GM18858 (cell line): ENCODE measurements around the gene SPI1.
"Not testable (repeated sequence)": the region's sequence is repeated elsewhere in the genome, so short reads cannot be mapped to it uniquely, and the experiment has no call there.

ENCODE experiments used
- ATAC-seq: cut with Tn5 transposase; IDR thresholded peaks from one replicate; pipeline ENCODE4 v1.9.1; 2021; ENCODE audit not compliant: unreplicated experiment

Gene SPI1

GRCh38 chr11:47328449-47329390 lies 49.6 kb downstream of the SPI1 start:
- no peak for ATAC-seq

DNA sequence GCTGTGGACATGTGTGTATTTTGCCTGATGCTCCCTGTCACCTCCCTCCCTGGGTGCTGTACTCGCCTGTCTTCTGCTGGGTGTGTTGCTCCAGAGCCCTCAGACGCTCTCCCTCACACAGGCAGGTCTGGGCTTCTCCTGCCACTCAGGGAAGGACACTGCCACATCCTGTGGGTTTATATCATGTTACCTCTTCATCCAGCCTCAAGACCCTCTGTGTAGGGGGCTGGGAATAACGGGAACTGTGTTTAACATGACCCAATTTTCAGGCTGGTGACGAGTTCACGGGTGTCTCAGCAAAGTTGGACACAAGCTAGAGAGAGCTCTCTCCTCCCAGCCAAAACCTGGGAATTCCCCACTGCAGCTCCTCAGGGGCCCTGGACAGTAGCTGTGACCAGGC lies 50.4 kb downstream of the SPI1 start:
- no peak for ATAC-seq

GRCh38 chr11:47327025-47327424 lies 51.3 kb downstream of the SPI1 start:
- ATAC-seq = no peak

- ATAC-seq = no peak
These were observed 52.1 kb downstream of the SPI1 start for GRCh38 chr11:47326198-47326597.

DNA sequence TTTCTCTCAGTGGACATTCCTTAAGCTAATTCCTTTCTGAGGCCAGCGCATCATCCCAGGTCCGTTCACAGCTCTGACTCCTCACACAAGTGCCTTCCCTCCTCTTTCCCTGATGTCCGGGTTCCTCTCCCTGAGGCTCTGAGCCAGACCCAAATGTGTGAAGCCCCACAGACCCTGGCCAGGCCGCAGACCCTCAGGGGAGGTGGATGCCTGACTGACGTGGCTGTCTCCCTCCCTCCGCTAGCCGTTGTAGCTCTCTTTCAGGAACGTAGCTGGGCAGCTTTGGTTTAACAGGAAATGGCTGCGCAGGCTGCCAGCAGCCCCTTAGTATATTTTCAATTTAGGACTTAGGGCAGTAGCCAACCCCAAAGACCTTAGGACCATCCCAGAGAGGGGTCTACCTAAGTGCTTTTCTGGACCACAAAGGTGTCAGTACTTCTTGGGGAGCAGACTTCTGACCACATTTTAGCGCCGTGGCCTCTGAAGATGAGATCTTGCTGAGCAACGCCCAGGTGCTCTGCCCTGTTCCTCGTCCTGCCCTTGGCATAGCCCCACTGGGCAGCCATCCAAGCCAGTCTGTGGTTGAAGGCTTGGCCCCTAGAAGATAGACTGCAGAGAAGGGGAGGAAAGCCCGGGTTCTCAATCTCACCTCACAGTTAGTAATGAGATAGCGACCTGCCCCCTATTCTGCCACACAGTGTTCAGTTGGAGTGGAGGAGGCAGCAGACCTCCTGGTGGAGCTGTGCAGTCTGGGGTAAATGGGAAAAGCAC lies 52.9 kb downstream of the SPI1 start:
- no peak for ATAC-seq

DNA sequence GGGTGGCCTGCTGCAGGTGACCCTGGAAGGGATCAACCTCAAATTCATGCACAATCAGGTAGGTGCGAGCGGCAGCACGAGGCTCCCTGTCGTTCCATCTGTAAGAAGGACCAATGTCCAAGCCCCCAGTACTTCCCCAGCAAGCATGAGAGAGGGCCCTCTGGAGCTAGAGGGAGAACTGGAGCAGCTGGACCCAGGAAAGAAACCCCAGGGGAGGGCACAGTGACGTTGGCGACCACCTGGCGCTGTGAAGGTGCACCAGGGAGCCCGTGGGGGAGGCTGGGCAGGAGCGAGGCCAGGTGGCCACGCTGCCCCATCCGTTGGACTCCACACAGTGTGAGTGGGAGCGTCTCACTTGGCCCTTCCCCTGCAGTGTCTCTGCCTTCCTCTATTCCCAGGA lies 53.8 kb downstream of the SPI1 start:
- no peak for ATAC-seq

GRCh38 chr11:47318166-47318565 lies 60.2 kb downstream of the SPI1 start:
- no peak for ATAC-seq

DNA sequence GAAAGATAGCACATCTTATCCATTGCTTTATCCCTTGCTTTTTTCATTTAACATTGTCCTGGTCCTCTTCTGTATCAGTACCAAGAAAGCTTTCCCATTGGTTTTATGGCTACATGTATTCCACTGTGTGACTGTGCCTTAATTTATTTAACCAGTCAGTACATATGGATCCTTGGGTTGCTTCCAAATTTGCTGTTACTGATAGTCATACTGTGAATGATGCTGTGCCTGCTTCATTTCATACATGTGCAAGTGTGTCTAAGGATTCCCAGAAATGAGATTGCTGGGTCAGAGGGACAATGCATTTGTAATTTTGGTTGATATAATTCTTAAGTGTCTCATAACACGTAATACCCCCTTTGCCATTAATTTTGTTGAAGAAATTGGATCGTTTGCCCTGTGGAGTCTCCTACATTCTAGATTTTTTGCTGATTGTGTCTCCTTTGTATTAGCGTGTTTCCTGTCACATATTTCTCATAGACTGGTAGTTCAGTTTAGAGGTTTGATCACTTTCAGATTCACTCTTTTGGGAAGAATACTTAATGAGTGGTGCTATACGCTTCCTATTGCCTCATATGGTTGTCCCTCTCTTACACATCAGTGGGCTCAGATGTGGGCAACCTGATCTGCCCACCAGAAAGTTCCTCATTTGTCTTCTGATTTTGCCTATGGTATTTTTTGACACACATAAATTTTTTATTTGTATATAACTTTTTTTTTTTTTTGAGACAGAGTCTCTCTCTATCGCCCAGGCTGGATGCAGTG lies 61.1 kb downstream of the SPI1 start:
- peak; percentile 58 for ATAC-seq

GRCh38 chr11:47316501-47316900 lies 61.8 kb downstream of the SPI1 start:
- ATAC-seq = not testable (repeated sequence)

DNA sequence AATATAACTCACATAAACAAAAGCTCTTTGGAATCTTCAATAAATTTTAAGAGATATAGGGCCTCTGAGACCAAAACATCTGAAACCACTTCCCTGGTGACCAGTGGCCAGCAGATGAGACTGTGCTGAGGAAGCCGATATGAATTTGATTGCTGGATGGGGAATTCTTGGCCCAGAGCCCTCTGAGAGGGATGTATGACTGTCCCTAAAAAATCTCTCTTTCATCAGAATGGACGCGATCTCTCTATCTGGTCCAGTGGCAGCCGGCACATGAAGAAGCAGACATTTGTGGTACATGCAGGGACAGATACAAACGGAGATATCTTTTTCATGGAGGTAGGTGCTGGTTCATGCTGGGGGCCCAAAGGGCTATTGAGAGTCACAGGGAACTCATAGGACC lies 63.4 kb downstream of the SPI1 start:
- no peak for ATAC-seq

DNA sequence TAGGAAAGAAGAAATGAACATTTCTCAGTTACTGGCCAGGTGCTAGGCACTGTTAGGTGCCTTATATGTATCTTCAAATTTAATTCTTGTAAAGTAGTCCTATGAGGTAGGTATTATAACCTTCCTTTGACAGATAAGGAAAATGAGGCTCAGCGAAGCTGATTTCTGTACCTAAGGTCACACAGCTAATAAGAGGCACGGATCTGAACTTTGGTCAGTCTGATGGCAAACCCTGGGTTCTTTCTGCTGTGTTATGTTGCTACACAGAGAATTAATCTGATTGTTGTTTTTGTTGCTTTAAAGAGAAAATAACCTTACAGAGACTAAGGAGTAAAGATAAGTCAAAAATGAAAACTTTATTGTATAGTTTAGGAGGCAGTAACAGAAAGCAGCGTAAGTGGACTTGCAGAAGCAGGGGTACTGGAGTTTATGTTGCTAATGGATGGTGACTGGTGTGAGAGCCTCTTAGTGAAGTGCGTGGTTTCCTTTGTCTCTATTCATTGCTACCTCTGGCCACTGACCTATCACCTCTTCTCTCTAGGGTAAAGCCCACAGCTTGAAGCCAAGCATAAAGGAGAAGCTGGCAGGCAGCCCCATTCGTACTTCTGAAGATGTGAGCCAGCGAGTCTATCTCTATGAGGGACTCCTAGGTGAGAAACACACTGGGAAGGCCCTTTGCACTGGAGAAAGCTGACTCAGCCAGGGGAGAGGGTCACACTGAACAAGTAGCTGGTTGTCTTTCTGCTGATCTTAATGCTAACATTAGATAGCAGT lies 70.1 kb downstream of the SPI1 start:
- ATAC-seq = no peak

- ATAC-seq = no peak
These were observed 71.9 kb downstream of the SPI1 start for GRCh38 chr11:47306484-47306844.

- no peak for ATAC-seq
These were observed 72.4 kb downstream of the SPI1 start for GRCh38 chr11:47305734-47306483.
